Measurements from ENCODE around the gene CD320.
"Not testable (repeated sequence)": the region's sequence is repeated elsewhere in the genome, so short reads cannot be mapped to it uniquely, and the experiment has no call there.

Gene CD320

DNA sequence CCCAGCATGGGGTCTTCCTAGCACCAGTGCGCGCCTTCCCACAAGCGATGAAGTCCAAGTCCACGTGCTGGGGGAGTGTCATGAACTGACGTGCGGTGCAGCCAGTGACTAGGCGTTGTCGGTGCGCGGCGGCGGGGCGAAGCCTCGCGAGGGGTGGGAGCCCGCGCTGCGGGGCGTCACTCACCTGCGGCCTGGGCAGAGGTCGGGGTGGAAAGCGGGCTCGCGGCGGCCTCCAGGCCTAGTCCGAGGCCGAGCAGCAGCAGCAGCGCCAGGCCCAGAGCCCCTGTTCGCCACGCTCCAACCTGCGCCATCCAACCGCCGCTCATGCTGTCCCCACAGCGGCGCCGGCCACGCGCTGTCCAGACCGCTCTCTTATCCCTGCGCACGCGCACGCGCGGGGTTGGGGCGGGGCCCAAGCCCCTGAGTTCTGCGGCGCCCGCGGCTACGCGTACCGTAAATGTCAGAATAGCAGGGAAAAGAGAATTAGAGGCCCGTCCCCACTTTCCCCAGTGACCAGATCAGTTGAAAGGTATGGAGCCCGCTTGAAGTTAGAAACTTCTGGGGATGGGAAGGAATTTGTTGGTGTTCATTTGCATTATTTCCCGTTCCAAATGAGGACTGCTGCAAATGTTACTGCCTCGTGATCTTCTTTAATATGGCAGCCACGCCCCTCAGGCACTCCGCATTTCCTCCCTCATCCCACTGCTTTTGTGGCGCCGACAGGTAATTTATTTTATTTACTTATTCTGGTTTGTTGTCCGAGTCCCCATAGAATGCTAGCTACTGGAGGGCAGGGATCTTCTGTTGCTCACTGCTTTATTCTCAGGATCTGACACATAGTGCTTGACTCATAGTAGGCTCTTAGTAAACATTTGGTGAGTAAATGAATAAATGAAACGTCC lies at the start of gene CD320:
TSS of gene CD320 (minus strand) at position 394 of the 902 bp plus-strand sequence. CDS start at position 326, 68 bp downstream.
- peak within 1 kb of the TSS; percentile 57 to 67 for H3K27ac ChIP-seq (ENCODE audit: low read depth in 2 of 2, low read length in 2 of 2)
- peak within 1 kb of the TSS; percentile 66 to 79 for H3K4me3 ChIP-seq (ENCODE audit: low read length in 2 of 2)
- H3K9me3 ChIP-seq (ENCODE audit: control insufficient read depth in 2 of 2, low read length in 2 of 2) = no peaks in the 10 kb centered on the region
- peaks cover 8 to 21% of the 10 kb centered on the region in 2 donors for H3K36me3 ChIP-seq (ENCODE audit: control insufficient read depth in 2 of 2, insufficient read depth in 2 of 2, low read length in 2 of 2)
- H3K9ac ChIP-seq (ENCODE audit: low read depth in 1 of 2, low read length in 2 of 2) = peak within 1 kb of the TSS; percentile 56 to 62
- no peaks in the 10 kb centered on the region for H3K27me3 ChIP-seq (ENCODE audit: control insufficient read depth in 2 of 2, insufficient read depth in 2 of 2, low read length in 2 of 2)
- peaks cover 29 to 33% of the 10 kb centered on the region in 2 donors for H3K4me1 ChIP-seq (ENCODE audit: control insufficient read depth in 2 of 2, insufficient read depth in 2 of 2, low read length in 2 of 2)

DNA sequence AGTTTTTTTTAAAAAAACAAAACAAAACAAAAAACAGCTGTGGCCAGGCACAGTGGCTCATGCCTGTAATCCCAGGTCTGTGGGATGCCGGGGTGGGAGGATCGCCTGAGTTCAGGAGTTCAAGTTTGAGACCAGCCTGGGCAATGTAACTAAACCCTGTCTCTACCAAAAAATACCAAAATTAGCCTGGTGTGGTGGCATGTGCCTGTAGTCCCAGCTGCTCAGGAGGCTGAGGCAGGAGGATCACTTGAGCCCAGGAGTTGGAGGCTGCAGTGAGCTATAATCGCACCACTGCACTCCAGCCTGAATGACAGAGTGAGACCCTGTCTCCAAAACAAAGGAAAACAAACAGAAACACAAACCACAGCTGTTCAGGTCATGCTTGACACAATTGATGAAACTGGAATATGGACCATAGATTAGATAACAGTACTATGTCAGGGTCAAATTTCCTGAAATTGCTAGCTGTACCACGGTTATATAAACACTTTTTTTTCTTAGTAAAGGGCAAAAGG lies 48.9 kb upstream of the CD320 start:
- H3K27ac ChIP-seq (ENCODE audit: low read depth in 2 of 2, low read length in 2 of 2) = no peak overlapping the region
- H3K9ac ChIP-seq (ENCODE audit: low read depth in 1 of 2, low read length in 2 of 2) = no peak overlapping the region
- no peaks in the 10 kb centered on the region for H3K36me3 ChIP-seq (ENCODE audit: control insufficient read depth in 2 of 2, insufficient read depth in 2 of 2, low read length in 2 of 2)
- H3K27me3 ChIP-seq (ENCODE audit: control insufficient read depth in 2 of 2, insufficient read depth in 2 of 2, low read length in 2 of 2) = peaks cover 0 to 3% of the 10 kb centered on the region in 2 donors
- no peaks in the 10 kb centered on the region for H3K9me3 ChIP-seq (ENCODE audit: control insufficient read depth in 2 of 2, low read length in 2 of 2)
- peaks cover 3 to 5% of the 10 kb centered on the region in 2 donors for H3K4me1 ChIP-seq (ENCODE audit: control insufficient read depth in 2 of 2, insufficient read depth in 2 of 2, low read length in 2 of 2)
- H3K4me3 ChIP-seq (ENCODE audit: low read length in 2 of 2) = no peak overlapping the region

DNA sequence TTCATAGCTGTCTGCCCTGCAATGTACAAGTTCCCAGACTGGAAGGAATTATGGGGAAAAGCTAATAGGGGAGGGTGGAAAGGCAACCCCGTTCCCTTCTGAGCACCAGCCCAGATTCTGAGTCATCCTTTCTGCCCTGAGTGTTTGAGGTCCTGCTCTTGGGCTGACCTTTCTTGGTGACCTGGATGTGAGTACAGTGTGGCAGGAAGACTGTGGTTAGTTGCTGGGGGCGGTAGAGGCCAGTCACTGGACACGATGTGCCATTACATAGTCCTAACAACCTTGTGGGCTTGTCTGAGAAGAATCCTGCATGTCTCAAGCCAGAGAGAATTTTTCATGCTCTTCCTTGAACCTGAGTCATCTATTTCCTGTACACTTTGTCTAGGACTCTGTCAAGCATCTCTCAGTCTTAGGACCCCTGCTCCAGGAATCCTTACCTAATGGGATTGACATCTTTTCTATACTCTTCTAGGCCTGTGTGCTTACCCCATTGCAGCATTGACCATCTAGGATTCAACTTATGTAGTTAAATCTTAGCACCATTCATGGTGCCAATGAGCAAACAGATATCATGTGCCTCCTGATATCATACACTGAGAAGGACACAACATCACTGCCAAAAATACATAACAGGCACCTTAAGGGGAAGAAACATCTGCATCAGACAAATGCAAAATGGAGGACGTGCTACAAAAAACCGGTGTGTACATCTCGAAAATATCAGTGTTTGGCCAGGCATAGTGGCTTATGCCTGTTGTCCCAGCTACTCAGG lies 47.7 kb upstream of the CD320 start:
- Histone ChIP-seq H3K36me3 (ENCODE audit: control insufficient read depth in 2 of 2, insufficient read depth in 2 of 2, low read length in 2 of 2) (no peaks in the 10 kb centered on the region), H3K9me3 (ENCODE audit: control insufficient read depth in 2 of 2, low read length in 2 of 2) (no peaks in the 10 kb centered on the region), H3K27ac (ENCODE audit: low read depth in 2 of 2, low read length in 2 of 2) (no peak overlapping the region), H3K4me3 (ENCODE audit: low read length in 2 of 2) (no peak overlapping the region), H3K9ac (ENCODE audit: low read depth in 1 of 2, low read length in 2 of 2) (no peak overlapping the region), H3K27me3 (ENCODE audit: control insufficient read depth in 2 of 2, insufficient read depth in 2 of 2, low read length in 2 of 2) (peaks cover 0 to 3% of the 10 kb centered on the region in 2 donors), H3K4me1 (ENCODE audit: control insufficient read depth in 2 of 2, insufficient read depth in 2 of 2, low read length in 2 of 2) (no peaks in the 10 kb centered on the region)

DNA sequence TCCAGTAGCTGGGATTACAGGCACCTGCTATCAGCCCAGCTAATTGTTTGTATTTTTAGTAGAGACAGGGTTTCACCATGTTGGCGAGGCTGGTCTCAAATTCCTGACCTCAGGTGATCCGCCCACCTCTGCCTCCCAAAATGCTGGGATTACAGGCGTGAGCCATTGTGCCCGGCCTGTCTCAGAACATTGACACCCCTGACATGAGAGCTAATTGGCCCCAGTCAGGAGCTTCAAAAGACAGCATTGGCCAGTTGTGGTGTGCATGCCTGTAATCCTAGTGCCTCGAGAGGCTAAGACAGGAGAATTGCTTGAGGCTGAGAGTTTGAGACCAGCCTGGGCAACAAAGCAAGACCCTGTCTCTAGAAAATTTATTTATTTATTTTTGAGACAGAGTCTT lies 44.7 kb upstream of the CD320 start:
- H3K9me3 ChIP-seq (ENCODE audit: control insufficient read depth in 2 of 2, low read length in 2 of 2); H3K27ac ChIP-seq (ENCODE audit: low read depth in 2 of 2, low read length in 2 of 2); H3K36me3 ChIP-seq (ENCODE audit: control insufficient read depth in 2 of 2, insufficient read depth in 2 of 2, low read length in 2 of 2); H3K4me1 ChIP-seq (ENCODE audit: control insufficient read depth in 2 of 2, insufficient read depth in 2 of 2, low read length in 2 of 2); H3K4me3 ChIP-seq (ENCODE audit: low read length in 2 of 2); H3K27me3 ChIP-seq (ENCODE audit: control insufficient read depth in 2 of 2, insufficient read depth in 2 of 2, low read length in 2 of 2); H3K9ac ChIP-seq (ENCODE audit: low read depth in 1 of 2, low read length in 2 of 2): not testable (repeated sequence)

DNA sequence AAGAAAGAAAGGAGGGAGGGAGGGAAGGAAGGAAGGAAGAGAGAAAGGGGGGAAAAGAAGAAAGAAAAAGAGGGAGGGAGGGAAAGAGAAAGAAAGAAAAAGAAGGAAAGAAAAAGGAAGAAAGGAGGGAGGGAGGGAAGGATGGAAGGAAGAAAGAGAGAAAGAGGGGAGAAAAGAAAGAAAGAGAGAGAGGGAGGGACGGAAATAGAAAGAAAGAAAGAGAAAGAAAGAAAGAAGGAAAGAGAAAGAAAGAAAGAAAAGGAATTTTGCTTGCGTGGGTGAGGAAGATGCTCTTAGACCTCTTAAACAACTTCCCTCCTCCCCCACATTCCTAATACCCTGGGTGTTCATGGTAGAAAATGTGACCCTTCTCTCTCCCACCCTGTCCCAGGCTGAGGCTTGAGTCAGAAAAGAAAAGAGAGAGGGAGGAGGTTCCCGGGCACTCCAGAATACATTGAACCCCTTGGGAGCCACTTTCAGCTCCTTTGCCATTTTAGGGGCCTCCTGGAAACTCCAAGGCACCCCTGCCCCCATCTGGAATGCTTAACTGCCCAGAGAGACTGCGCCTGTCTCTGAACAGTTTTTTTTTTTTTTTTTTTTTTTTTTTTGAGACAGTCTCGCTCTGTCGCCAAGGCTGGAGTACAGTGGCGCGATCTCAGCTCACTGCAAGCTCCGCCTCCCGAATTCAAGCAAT lies 44.1 kb upstream of the CD320 start:
- Histone ChIP-seq H3K9ac (ENCODE audit: low read depth in 1 of 2, low read length in 2 of 2) (no peak overlapping the region), H3K4me1 (ENCODE audit: control insufficient read depth in 2 of 2, insufficient read depth in 2 of 2, low read length in 2 of 2) (no peaks in the 10 kb centered on the region), H3K36me3 (ENCODE audit: control insufficient read depth in 2 of 2, insufficient read depth in 2 of 2, low read length in 2 of 2) (no peaks in the 10 kb centered on the region), H3K27ac (ENCODE audit: low read depth in 2 of 2, low read length in 2 of 2) (no peak overlapping the region), H3K9me3 (ENCODE audit: control insufficient read depth in 2 of 2, low read length in 2 of 2) (no peaks in the 10 kb centered on the region), H3K4me3 (ENCODE audit: low read length in 2 of 2) (no peak overlapping the region), H3K27me3 (ENCODE audit: control insufficient read depth in 2 of 2, insufficient read depth in 2 of 2, low read length in 2 of 2) (peaks cover 0 to 3% of the 10 kb centered on the region in 2 donors)

DNA sequence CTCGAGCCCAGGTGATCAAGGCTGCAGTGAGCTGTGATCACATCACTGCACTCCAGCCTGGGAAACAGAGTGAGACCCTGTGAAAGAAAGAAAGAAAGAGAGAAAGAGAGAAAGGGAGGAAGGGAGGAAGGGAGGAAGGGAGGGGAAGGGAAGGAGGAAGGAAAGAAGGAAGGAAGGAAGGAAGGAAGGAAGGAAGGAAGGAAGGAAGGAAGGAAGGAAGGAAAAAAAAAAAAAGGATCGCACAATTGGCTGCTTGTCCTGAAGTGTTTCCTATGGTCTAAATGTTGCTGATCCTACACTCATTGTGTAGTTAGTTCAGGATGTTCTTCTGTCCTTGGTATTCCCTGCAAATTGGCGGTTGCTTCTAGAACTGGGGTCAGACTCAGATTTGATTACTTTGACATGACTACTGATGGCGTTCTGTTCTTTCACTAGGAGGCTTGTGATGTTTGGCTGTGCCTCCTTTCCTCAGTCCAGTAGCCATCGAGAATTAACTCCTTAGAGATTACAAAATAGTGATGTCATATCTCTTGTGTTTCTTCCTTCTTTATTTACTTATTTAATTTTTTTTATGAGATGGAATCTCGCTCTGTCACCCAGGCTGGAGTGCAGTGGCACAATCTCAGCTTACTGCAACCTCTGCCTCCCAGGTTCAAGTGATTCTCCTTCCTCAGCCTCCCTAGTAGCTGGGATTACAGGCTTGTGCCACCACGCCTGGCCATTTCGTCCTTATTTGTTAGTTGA lies 41.6 kb upstream of the CD320 start:
- H3K27ac ChIP-seq (ENCODE audit: low read depth in 2 of 2, low read length in 2 of 2); H3K4me3 ChIP-seq (ENCODE audit: low read length in 2 of 2); H3K4me1 ChIP-seq (ENCODE audit: control insufficient read depth in 2 of 2, insufficient read depth in 2 of 2, low read length in 2 of 2); H3K36me3 ChIP-seq (ENCODE audit: control insufficient read depth in 2 of 2, insufficient read depth in 2 of 2, low read length in 2 of 2); H3K27me3 ChIP-seq (ENCODE audit: control insufficient read depth in 2 of 2, insufficient read depth in 2 of 2, low read length in 2 of 2); H3K9ac ChIP-seq (ENCODE audit: low read depth in 1 of 2, low read length in 2 of 2); H3K9me3 ChIP-seq (ENCODE audit: control insufficient read depth in 2 of 2, low read length in 2 of 2): not testable (repeated sequence)

DNA sequence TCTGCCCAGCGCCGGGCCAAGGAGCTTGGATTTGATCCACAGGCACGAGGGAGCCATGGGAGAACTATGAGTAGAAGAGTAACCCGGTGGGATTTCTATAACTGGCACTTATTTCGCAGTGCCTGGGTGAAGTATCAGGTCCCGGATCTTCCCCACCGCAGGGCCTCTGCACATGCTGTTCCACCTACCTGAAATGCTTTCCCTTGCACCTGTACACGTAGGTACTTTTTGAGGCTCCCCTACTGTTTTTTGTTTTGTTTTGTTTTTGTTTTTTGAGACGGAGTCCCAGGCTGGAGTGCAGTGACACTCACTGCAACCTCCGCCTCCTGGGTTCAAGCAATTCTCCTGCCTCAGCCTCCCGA lies 35.3 kb upstream of the CD320 start:
- H3K27me3 ChIP-seq (ENCODE audit: control insufficient read depth in 2 of 2, insufficient read depth in 2 of 2, low read length in 2 of 2) = peaks cover 16 to 21% of the 10 kb centered on the region in 2 donors

DNA sequence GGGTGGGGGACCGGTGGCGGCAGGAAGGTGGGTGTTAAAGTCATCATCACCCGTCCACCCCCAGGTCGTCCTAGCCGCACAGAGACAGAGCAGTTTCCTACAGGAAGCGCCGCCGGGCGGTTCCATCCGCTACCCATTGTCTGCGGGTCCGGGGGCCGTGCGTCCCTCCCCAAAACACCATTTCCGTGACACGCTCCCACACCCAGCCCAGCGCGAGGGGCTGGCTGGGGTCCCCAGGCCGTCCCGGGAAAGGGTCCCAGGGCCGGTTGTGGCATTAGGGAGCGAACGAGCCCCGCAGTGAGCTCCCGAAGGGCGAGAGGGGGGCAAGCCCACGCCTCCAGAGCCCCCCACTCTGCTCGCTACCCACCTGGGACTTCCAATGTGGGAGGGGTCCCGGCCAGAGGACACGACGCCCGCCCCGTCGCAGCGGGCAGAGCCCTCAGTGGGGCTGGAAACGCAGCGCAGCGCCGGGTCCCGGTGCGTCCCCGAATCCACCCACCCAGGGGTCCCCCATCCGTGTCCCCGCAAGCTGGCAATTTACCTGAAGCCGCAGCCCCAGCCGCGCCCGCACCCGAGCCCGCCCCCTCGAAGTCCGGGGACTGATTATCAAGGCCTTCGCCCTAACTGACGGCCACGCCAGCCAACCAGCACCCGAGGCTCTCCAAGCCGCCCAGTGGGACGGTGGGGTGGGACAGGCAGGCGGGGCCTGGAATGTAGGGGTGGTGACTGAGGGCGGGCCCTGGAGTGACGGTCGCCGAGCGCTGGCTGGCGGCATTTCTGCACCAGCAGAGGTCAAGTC lies 34.7 kb upstream of the CD320 start, which contains the start of gene KANK3:
TSS of gene KANK3 (minus strand) at position 579 of the 799 bp plus-strand sequence. CDS start 5,434 bp downstream, outside the sequence.
- no peaks in the 10 kb centered on the region for H3K9me3 ChIP-seq (ENCODE audit: control insufficient read depth in 2 of 2, low read length in 2 of 2)
- H3K36me3 ChIP-seq (ENCODE audit: control insufficient read depth in 2 of 2, insufficient read depth in 2 of 2, low read length in 2 of 2) = no peaks in the 10 kb centered on the region
- H3K27me3 ChIP-seq (ENCODE audit: control insufficient read depth in 2 of 2, insufficient read depth in 2 of 2, low read length in 2 of 2) = peaks cover 16 to 21% of the 10 kb centered on the region in 2 donors
- peak within 1 kb of the TSS; percentile 7 to 24 for H3K27ac ChIP-seq (ENCODE audit: low read depth in 2 of 2, low read length in 2 of 2)
- H3K4me1 ChIP-seq (ENCODE audit: control insufficient read depth in 2 of 2, insufficient read depth in 2 of 2, low read length in 2 of 2) = peaks cover 4 to 7% of the 10 kb centered on the region in 2 donors
- H3K4me3 ChIP-seq (ENCODE audit: low read length in 2 of 2) = peak within 1 kb of the TSS; percentile 38 to 48
- peak within 1 kb of the TSS; percentile 38 to 54 for H3K9ac ChIP-seq (ENCODE audit: low read depth in 1 of 2, low read length in 2 of 2)

More for the DNA sequence above, 35.3 kb upstream of the CD320 start:
- Histone ChIP-seq H3K36me3 (ENCODE audit: control insufficient read depth in 2 of 2, insufficient read depth in 2 of 2, low read length in 2 of 2) (no peaks in the 10 kb centered on the region), H3K27ac (ENCODE audit: low read depth in 2 of 2, low read length in 2 of 2) (no peak overlapping the region), H3K9me3 (ENCODE audit: control insufficient read depth in 2 of 2, low read length in 2 of 2) (no peaks in the 10 kb centered on the region), H3K9ac (ENCODE audit: low read depth in 1 of 2, low read length in 2 of 2) (peak overlapping the region in 1 of 2 donors; percentile 38), H3K4me1 (ENCODE audit: control insufficient read depth in 2 of 2, insufficient read depth in 2 of 2, low read length in 2 of 2) (peaks cover 4 to 7% of the 10 kb centered on the region in 2 donors), H3K4me3 (ENCODE audit: low read length in 2 of 2) (peak overlapping the region; percentile 30 to 38)

DNA sequence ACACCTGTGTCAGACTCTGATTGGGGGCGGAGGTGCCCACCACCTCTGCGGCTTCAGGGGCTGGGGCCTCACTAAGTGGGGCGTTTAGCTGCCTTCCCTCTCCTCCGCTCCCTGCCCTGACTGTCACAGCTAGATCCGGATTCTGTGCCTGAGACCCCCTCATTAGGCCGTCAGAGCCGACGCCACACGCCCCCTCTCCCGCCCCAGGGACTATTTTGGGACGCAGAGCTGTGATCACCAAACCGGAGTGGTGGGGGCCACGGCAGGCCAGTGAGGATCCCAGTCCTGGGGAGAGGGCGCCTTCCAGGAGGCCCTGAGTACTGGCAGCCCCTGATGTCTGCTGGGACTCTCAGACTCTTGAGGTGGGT lies 34.1 kb upstream of the CD320 start:
- H3K9me3 ChIP-seq (ENCODE audit: control insufficient read depth in 2 of 2, low read length in 2 of 2) = no peaks in the 10 kb centered on the region
- H3K9ac ChIP-seq (ENCODE audit: low read depth in 1 of 2, low read length in 2 of 2) = no peak overlapping the region
- H3K27me3 ChIP-seq (ENCODE audit: control insufficient read depth in 2 of 2, insufficient read depth in 2 of 2, low read length in 2 of 2) = peaks cover 19 to 21% of the 10 kb centered on the region in 2 donors
- peaks cover 4 to 7% of the 10 kb centered on the region in 2 donors for H3K4me1 ChIP-seq (ENCODE audit: control insufficient read depth in 2 of 2, insufficient read depth in 2 of 2, low read length in 2 of 2)
- no peak overlapping the region for H3K27ac ChIP-seq (ENCODE audit: low read depth in 2 of 2, low read length in 2 of 2)
- no peak overlapping the region for H3K4me3 ChIP-seq (ENCODE audit: low read length in 2 of 2)
- no peaks in the 10 kb centered on the region for H3K36me3 ChIP-seq (ENCODE audit: control insufficient read depth in 2 of 2, insufficient read depth in 2 of 2, low read length in 2 of 2)

Data from mucosa of rectum (tissue), 2 donors.